ENCODE measurements around the gene POLH. TPM values are rescaled to one million over a fixed set of nuclear protein-coding genes. Genes with fewer than 3 reads are reported as not detected.

POLH gene
- total and polyA plus RNA-seq, 9 of the 15 experiments (the other 6 are each of a cell fraction or from before 2014, with no cell fraction given), result 5.8 to 31.6 (median 20.6) TPM

GRCh38 chr6:43639984-43640800, 64.2 kb downstream of the POLH start (continued):
- no peak for TF ChIP-seq ZNF277 (CRISPR knock-in tag; IDR thresholded peaks at IDR 0.05; ENCODE audit: borderline replicate concordance)
- peak in 1 of 2 experiments; percentile 40; a peak in 1 of 3 replicates for TF ChIP-seq CBX3 (IDR thresholded peaks at IDR 0.05; ENCODE audit: borderline replicate concordance in 1 of 2, low read length in 2 of 2)
- TF ChIP-seq RCOR1 (IDR thresholded peaks at IDR 0.05; ENCODE audit: borderline replicate concordance in 1 of 2, low read depth in 2 of 2, low read length in 2 of 2), result peak in 1 of 2 experiments; percentile 93; a peak in 3 of 4 replicates
- TF ChIP-seq HNRNPK (IDR thresholded peaks at IDR 0.05; ENCODE audit: low read depth, low read length, poor library complexity, severe bottlenecking), result no peak
- no peak for TF ChIP-seq NBN (IDR thresholded peaks at IDR 0.05; ENCODE audit: low read depth)
- no peak for TF ChIP-seq THAP7 (CRISPR knock-in tag; IDR thresholded peaks at IDR 0.05)
- no peak for TF ChIP-seq ID3 (CRISPR knock-in tag; IDR thresholded peaks at IDR 0.05)
- peak; percentile 93 for TF ChIP-seq ID3 (tag; IDR thresholded peaks at IDR 0.05)
- no peak for TF ChIP-seq PATZ1 (CRISPR knock-in tag; IDR thresholded peaks at IDR 0.05; ENCODE audit: borderline replicate concordance)
- no peak for TF ChIP-seq PRMT5 (CRISPR knock-in tag; IDR thresholded peaks at IDR 0.05)
- TF ChIP-seq CREB5 (CRISPR knock-in tag; IDR thresholded peaks at IDR 0.05), result no peak
- TF ChIP-seq DPF2 (IDR thresholded peaks at IDR 0.05), result peak; percentile 82
- TF ChIP-seq ARID3A (IDR thresholded peaks at IDR 0.05; ENCODE audit: borderline replicate concordance, low read depth, low read length), result peak; percentile 74; the same call in 1 of the 2 replicates
- TF ChIP-seq ZNF830 (CRISPR knock-in tag; IDR thresholded peaks at IDR 0.05), result no peak
- TF ChIP-seq ZFP30 (CRISPR knock-in tag; IDR thresholded peaks at IDR 0.05; ENCODE audit: borderline replicate concordance), result no peak
- TF ChIP-seq HIVEP1 (CRISPR knock-in tag; IDR thresholded peaks at IDR 0.05), result 0 out of 2 replicates have a peak, but pooled peaks have one; percentile 43
- no peak for TF ChIP-seq TAF1 (IDR thresholded peaks at IDR 0.05; ENCODE audit: control insufficient read depth, extremely low read depth, insufficient read depth, low read length, severe bottlenecking)
- TF ChIP-seq FOXP1 (CRISPR knock-in tag; IDR thresholded peaks at IDR 0.05), result no peak
- no peak for TF ChIP-seq STAT5A (IDR thresholded peaks at IDR 0.05; ENCODE audit: borderline replicate concordance, low read length)
